GM19035 (cell line): ENCODE results near the gene SKIC8.

Experiments
- ATAC-seq: cut with Tn5 transposase; IDR thresholded peaks from one replicate; pipeline ENCODE4 v1.9.1; 2021; ENCODE audit not compliant: unreplicated experiment

SKIC8 gene

DNA sequence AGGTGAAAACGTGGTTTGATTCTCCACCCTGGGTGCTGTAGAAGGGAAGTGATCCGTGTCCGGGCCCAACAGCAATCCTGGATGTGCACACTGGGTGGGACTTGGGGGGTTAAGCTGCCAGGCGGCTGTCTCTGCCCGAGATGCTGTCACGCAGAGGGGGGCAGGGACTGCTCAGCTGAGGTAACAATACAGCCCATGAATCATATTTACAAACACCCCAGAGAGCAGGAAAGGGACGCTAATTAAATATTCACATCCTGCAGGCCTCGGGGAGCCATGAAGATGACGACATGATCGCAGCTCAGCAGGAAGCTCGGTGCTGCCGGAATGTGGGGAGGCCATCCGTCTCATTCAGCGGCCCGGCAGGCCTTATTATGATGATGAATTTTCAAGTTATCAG lies 22.8 kb upstream of the SKIC8 start:
- no peak for ATAC-seq

DNA sequence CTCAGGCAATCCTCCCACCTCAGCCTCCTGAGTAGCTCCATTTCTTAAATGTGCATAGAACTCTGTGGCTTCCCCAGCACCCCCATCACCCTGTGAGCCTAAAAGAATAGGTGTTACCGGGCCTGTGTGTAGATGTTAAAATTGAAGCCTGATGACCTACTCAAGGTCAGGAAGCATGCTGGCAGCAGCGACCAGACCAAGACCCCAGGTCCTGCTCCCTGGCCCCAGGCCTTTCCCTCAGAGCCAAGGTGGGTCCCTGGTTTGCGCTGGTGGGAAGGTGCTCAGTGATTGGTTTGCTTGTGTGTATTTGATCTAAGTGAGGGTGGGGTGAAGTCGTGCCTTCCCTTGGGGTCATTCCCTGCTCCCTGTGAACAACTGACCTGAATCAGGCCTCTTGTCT lies 22.4 kb upstream of the SKIC8 start:
- no peak for ATAC-seq

DNA sequence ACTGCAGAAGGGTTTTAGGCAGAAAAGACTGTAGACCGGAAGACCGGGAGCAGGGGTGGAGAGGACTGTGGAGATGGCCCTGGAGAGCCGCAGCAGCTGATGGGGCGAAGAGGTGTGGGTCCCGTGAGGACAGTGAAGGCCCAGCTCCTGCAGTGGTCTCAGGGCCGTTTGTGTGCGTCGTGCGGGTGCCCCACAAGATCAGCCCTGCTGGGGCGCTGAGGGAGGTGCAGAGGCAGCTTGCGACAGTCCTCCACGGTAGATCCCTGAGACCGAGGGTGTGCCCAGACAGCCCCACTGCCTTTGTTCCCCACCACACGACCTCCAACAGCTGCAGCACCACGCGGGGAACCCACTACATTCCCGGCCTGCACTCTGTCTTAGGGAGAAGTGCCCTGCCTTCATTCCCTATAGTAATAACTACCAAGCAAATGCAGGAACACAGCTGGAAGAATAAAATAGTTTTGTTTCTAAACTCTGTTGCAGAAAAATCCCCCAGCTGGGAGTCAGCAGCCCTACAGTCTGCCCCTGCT lies 21.7 kb upstream of the SKIC8 start:
- no peak for ATAC-seq

DNA sequence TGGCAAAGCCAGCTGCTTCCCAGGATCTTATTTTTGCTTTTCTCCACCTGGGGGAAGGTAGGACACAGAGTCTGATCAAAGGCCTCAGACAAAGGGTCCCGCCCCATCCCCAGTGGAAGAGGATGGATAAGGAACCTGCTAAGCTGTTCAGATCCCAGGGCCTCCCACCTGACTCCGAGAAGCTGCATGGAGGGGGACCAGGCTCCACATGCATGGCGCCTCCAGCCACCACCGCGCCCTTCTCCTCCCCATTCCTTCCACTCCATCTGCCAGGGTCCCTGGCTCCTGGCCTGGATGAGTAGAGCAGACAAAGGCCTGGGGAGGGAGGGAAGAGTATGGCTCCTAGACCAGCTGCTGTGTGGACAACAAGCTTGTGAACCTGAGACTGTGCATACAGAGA lies 20.8 kb upstream of the SKIC8 start:
- no peak for ATAC-seq

DNA sequence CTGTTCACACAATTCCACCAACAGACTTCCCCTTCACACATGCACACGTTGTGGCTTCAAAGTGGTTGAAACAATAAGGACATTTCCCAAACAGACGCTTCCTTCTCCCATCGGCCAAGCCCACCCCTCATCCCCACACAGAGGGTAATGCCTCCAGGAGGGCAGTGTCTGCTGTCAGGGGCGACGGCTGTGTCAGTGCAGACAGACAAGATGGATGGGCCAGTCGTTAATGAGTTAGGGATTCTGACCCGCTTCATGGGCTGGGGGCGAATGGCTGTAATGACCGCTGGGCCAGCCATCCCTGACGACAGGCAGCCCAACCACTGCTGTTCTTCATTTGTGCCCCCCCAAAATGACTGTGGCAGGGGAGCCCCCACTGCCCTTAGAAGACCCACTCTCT lies 20.2 kb upstream of the SKIC8 start:
- no peak for ATAC-seq

DNA sequence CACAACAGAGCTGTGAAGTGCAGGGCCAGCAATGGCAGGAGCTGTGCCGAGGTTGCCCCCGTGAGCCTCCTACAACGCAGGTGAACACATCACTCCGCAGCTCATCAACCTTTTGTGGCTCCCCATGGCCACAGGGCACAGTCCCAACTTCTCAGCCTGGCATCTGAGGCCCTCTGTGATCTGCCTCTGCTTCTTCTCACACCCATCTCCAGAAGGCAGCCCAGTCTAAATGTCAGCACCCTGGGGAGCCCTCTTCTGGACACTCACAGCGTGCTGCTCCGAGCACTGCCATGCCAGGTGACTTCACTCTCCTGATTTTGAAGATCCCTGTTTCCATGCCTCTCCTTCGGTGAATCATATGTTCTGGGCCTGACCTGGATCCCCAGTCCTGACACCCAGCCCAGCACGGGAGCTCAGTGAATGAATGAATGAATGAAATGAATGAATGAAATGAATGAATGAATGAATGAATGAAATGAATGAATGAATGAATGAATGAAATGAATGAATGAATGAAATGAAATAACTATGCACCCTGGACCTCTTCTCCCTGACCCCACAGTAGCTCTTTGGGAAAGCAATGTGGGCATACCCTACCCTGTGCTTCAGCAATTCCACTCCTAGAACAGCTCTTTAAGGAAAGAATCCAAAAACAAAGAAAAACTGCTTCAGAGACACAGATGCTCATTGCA lies 17.9 kb upstream of the SKIC8 start:
- no peak for ATAC-seq

DNA sequence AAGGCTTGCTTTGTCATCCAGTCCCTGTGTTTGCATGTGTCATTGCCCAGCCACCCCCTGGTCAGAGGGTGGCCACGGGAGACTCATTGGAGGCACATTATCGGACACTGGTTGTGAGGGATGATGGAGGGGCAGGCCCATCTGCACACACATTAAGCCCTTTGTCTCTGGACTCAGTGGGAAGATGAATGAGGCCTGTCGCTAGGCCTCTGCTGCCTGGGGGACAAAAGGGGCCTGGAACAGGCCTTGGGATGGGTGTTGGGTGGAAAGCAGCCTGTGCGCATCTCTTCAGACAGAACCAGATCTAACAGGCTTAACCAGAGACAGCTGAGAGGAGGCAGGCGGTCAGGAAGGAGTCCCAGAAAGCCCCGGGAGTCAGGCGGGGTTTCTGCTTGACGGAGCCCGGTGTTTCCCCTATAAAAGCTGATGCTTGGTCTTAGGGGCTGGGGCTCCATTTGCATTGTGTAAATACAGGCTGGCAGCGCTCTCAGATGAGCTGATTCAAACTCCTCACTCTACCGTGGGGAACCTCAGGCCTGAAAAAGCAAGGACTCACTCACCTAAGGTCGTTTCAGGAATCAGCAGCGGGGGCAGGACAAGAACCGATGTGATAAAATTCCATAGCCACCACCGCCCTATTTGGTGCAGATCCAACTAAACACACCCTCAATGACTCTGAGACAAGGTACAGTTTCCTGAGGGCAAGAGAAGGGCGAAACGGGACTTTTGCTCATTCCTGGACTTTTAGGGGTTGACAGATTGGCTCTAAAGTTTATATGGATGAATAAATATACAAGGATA lies 17.1 kb upstream of the SKIC8 start:
- ATAC-seq: no peak

DNA sequence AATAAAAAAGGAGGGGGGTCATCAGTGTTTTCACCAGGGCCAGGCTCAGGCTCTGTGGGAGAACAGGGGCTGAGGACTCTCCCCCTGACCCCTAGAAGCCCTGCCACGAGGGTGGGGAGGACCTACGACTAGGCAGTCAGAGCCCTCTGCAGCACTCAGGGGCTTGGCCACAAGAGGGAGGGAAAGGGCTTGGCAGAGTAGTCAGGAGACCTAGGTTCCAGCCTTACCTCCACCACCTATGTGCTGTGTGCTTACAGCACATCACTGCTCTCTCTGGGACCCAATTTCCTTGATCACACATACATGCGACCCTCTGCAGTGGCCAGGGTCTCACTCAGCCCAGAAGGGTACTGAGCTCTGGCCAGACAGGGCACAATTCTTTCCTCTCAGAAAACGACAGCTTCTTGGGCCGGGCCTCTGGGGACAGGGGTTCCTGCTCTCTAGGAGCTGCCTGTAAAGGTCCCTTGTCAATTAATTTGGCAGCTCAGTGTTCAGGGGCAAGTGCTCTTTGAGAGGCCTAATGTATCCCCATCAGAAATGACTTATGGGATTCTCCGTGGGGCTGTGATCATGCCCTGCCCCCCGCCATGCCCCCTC lies 16.4 kb upstream of the SKIC8 start:
- ATAC-seq: no peak

DNA sequence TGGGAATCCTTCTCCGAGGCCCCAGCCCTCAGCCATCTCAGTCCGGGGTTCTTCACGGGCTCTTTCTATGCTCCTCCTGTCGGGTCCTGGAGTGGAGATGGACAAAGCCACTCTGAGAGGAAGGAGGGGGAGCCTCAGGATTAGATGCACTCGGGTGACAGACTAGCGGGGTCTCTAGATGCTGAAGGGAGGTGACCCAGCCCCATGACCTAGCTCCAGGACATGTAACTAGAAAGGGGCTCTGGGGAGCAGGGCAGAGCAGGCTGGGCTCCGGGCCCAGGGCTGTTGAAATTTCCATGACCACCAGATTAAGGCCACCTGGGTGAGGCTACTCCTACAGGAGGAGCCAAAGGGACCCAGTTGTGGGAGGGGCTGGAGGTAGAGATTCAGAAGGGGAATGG lies 14.8 kb upstream of the SKIC8 start:
- ATAC-seq: no peak

DNA sequence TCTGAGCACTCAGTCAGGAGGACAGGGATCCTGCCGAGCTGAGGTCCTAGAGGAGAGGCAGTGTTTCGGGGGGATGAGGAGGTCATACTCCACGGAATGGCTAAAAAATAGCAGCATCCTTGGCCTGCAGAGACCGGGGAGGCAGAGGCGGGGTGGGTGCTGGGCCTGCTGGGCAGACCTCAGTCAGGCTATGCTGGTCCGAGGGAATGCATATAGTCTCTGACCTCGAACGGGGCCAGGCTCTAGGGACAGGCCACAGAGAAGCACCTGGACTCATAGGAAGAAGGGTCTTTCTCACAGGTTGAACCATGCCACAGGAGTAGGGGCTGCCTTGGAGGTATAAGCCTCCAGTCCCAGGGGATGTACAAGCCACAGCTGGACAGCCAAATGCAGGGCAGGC lies 14.0 kb upstream of the SKIC8 start:
- ATAC-seq: no peak

DNA sequence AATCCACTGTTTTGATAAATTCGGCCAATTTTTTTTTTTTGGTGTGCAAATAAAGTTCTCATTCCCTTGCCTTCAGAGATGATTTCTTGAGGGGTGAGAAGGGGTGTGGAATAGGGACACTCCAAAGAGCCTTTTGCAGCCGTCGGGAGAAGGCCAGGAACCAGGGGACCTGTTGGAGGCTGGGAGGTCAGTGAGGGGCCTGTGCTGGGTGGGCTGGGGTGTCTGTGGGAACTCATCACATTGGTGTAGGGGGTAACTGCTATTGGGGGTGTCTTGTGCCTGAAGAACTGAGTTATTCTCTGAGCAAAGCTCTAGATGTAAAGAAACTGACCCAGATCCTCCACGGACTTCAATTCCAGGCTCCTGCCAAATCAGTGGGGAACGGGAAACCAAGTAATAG lies 13.5 kb upstream of the SKIC8 start:
- no peak for ATAC-seq

DNA sequence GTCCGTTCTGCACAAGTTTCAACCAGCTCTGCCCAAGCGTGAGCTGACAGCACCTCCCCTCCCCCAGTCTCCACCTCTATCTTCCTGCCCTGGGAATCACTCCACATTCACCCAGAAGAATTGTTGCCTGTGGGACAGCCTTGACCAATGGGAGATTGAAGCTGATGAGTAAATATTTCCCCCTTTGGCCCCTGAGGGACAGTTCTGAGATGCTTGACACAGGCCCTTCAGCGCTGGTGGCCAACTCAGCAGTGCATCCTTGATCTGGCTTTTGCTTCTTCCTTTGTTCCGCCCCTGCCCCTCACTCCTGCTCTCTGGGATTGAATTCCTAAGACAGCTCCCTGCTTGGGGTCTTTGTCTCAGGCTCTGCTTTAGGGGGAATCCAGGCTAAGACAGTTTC lies 13.1 kb upstream of the SKIC8 start:
- no peak for ATAC-seq

DNA sequence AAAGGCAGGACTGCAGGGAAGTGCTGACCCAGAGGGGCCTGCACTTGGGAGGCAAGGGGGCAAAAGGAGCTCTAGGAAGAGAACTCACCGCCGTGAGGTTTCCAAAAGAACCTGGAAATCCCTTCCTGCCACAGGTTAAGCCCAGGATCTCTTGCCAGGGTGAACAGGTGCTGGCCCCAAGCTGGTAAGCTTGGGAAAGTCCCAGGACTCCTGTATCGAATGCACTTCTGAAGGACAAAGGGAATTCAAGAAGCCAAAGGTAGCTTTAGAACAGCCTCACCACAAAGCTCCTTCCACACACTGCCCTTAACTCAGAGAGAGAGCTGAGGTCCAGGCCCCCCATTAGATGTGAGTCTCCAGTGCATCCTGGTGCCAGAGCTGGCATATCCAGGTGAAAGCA lies 11.9 kb upstream of the SKIC8 start:
- ATAC-seq: no peak

DNA sequence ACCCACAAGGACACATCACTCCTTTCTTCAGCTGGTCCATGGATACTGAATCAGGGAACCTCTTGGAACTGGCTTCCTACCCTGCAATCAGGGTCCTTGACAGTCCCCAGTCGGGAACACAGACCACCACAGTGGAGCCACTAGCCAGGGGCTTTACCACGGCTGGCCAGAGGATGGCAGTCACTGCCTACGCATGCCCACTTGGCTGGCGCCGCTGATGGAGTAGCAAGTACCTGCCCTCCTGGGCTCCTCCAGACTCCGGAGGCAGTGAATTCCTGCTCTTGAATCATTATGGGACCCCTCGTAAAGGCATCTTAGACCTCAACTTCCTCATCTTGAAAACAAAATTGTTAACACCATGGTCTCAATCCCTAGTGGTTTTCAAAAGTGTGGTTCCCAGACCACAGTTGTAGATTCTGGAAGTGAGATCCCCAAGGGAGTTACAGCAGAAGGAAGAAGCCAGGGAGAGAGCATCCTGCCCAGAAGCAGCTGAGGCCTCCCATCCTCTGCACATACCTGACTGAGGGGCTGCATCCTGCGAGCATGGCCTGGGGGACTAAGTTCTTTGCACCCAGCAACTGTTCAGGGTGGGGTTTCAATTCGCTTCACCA lies 9.1 kb upstream of the SKIC8 start:
- ATAC-seq: no peak

DNA sequence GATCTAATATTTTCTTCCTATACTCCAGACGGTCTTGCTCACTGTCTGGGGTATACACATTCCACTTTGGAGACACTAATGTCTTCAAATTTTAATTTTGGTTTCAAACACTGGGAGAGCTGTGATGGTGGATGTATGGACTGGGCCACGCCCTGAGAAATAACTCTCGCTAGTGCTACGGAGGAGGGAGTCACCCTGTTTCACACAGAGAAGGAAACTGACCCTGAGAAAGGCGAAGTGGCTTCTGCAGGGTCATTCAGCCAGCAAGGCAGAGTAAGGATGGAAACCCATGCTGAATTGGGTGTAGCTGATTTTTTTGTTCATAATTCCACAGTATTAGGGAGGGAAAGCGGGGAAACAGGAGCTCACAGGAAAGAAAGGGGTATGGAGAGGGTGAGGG lies 8.6 kb upstream of the SKIC8 start:
- ATAC-seq: no peak

DNA sequence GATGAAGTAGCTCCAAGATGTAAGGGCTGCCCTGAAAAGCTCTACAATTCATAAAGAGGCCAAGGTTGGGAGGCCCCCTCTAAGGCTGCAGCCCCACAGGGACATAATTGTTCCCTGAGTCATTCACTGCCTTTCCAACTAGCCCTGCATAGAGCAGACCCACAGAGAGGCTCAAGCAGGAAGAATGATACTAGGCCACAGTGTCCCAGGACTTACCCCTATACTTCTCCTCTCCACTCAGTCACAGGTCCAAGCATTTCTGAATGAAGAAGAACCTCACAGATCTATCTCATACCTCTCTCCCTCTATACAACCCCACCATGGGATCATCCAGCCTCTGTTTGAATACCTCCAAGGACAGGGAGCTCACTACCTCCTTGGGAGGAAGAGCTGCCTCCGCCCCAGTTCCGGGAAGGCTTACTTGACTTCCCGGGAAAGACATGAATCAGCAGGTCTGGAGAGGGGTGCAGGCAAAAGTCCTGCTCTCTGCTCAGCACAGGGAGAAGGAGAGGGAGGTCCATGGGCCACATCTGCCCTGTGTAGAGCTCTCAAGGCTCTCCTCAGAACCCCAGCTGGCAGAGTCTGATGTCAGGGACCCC lies 6.9 kb upstream of the SKIC8 start:
- ATAC-seq: no peak

DNA sequence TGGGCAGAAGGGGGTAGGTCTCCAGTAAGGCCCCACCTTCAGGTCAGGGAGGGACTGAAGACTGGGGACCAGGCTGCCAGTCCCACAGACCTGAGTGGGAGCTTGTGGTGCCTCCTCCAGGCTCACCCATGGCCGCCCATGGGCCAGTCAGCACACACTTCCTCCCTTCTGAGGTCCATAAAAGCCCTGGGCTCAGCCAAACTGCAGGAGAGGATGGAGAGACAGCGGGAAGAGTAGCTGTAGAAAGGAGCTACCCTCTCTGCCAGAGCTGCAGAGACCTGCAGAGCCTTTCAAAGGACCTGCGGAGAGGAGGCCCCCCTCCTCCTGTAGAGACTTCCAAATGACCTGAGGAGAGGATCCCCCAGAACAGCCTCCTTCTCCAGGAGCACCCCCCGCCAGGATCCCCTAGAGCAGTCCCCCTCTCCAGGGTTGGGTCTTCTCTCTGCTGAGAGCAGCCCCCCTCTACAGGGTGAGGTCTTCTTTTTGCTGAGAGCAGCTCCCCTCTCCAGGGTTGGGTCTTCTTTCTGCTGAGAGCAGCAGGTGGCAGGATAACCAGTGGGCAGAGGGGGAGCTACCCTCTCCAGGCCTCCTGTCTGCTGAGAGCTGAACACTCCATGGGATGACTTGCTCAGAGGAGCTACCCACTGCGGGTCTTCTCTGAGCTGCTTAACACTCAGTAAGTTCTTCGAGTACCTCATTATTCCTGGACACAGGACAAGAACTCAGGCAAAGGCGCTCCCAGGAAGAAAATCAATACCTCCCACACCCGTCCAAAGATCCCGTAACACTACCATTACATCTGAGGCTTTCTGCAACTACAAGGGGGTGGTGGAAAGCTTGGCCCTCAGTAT lies 5.0 kb upstream of the SKIC8 start:
- no peak for ATAC-seq

DNA sequence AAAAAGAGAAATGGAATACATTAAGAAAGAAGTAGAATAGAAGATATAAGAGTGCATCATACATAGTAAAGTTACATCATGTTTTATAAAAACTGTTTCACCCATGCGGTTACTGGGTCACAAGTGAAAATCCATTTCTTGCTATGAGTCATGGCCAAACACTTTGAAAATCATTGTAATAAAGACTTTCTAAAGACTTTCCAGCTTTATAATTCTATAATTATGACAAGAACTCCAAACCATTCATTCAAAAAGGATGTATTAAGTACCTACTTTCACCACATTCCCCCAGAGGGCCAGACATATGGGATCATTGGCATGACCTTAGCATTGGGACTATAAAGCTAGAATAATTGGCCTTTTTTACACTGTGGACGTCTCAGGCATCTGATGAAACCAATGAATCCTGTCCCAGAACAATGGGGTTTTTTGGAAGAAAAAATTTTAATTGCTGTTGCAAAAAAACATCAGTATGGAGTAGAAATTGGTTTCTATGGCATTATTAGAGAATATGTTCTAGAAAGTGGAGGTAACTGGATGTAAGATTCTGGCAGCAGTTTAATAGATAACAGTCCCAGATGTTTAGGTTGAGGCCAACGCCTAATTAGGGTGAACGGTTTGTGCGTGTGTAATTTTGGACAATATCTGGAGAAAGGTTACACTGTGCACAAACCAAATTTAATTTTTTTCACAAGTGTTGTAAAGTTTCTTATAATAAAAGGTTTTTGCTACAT lies 3.3 kb upstream of the SKIC8 start:
- no peak for ATAC-seq

DNA sequence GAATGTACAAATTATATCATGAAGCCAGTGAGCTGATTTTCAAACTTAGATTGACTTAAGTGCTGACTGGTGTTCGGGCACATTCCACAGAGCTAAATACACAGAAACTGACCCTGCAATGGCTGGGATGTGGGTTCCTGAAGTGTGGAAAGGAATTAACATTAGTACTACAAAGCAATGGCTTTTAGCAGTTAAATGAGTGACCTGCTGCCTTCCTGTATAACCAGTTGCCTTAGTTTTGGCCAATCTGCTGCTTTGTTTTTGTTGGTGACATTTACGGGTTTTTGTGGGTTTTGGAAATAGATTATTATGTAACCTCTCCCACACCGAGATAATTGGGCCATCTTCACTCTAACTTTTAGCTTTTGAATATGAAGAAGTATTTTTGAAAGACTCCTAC lies 2.4 kb upstream of the SKIC8 start:
- no peak for ATAC-seq

DNA sequence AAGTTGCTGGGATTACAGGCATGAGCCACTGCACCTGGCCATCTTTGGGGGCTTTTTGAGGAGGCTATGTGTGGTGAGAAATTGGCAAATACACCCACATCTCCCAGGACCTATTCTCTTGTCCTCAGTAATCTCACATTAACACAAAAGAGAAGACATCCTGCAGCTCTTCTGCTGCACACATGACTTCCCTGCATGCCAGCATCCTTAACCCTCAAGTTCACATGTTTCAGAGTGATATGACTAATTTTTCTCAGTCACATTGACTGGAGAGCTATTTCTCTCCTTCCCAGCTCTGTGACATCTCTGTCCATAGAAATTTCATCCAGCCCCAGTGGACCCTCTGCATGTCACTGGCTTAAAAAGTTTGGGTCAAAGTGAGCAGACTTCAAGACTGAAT lies 1.9 kb upstream of the SKIC8 start:
- ATAC-seq: no peak
